ENCODE data around the gene MORN2. TPM values are rescaled to one million over a fixed set of nuclear protein-coding genes. Genes with fewer than 3 reads are reported as not detected.

Gene MORN2
- total RNA-seq, 3 donors from 2014 or later: 11.4 to 14.3 (median 14.1) TPM

- Histone ChIP-seq H3K36me3 (no peaks in the 10 kb centered on the region), H3K27me3 (no peaks in the 10 kb centered on the region), H3K27ac (no peak overlapping the region), H3K9me3 (no peaks in the 10 kb centered on the region), H3K4me3 (no peak overlapping the region), H3K4me1 (no peaks in the 10 kb centered on the region)
- intact Hi-C loops (cut with DNase I; ENCODE audit: low total_unique reads): no loop called here
- no peak for DNase-seq (ENCODE audit: low spot score in 2 of 2)
- no peak for TF ChIP-seq POLR2A (IDR thresholded peaks at IDR 0.05)
- TF ChIP-seq, protein P1, sequence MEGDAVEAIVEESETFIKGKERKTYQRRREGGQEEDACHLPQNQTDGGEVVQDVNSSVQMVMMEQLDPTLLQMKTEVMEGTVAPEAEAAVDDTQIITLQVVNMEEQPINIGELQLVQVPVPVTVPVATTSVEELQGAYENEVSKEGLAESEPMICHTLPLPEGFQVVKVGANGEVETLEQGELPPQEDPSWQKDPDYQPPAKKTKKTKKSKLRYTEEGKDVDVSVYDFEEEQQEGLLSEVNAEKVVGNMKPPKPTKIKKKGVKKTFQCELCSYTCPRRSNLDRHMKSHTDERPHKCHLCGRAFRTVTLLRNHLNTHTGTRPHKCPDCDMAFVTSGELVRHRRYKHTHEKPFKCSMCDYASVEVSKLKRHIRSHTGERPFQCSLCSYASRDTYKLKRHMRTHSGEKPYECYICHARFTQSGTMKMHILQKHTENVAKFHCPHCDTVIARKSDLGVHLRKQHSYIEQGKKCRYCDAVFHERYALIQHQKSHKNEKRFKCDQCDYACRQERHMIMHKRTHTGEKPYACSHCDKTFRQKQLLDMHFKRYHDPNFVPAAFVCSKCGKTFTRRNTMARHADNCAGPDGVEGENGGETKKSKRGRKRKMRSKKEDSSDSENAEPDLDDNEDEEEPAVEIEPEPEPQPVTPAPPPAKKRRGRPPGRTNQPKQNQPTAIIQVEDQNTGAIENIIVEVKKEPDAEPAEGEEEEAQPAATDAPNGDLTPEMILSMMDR (IDR thresholded peaks at IDR 0.05): no peak
- no peak for TF ChIP-seq POLR2AphosphoS5 (IDR thresholded peaks at IDR 0.05)
Observed at GRCh38 chr2:38862476-38862875, 13.3 kb upstream of the MORN2 start.

GRCh38 chr2:38863061-38863695, 12.6 kb upstream of the MORN2 start:
- H3K27ac ChIP-seq: no peak overlapping the region
- no peaks in the 10 kb centered on the region for H3K36me3 ChIP-seq
- H3K4me3 ChIP-seq: no peak overlapping the region
- TF ChIP-seq POLR2AphosphoS5 (IDR thresholded peaks at IDR 0.05) (no peak), POLR2A (IDR thresholded peaks at IDR 0.05) (no peak)
- TF ChIP-seq, protein P1 (IDR thresholded peaks at IDR 0.05): no peak
- H3K4me1 ChIP-seq: no peaks in the 10 kb centered on the region
- no peaks in the 10 kb centered on the region for H3K9me3 ChIP-seq
- H3K27me3 ChIP-seq: no peaks in the 10 kb centered on the region
- DNase-seq (ENCODE audit: low spot score in 2 of 2): no peak
- intact Hi-C loops (cut with DNase I; ENCODE audit: low total_unique reads): no loop called here

GRCh38 chr2:38866773-38867443, 8.9 kb upstream of the MORN2 start:
- DNase-seq (ENCODE audit: low spot score in 2 of 2): no peak
- intact Hi-C loops (cut with DNase I; ENCODE audit: low total_unique reads): no loop called here
- no peak for TF ChIP-seq POLR2A (IDR thresholded peaks at IDR 0.05)
- TF ChIP-seq, protein P1 (IDR thresholded peaks at IDR 0.05): no peak
- no peak for TF ChIP-seq POLR2AphosphoS5 (IDR thresholded peaks at IDR 0.05)
- Histone ChIP-seq H3K27me3 (no peaks in the 10 kb centered on the region), H3K4me3 (no peak overlapping the region), H3K27ac (no peak overlapping the region), H3K36me3 (no peaks in the 10 kb centered on the region), H3K4me1 (no peaks in the 10 kb centered on the region), H3K9me3 (peaks cover 0 to 6% of the 10 kb centered on the region in 2 donors)

DNA sequence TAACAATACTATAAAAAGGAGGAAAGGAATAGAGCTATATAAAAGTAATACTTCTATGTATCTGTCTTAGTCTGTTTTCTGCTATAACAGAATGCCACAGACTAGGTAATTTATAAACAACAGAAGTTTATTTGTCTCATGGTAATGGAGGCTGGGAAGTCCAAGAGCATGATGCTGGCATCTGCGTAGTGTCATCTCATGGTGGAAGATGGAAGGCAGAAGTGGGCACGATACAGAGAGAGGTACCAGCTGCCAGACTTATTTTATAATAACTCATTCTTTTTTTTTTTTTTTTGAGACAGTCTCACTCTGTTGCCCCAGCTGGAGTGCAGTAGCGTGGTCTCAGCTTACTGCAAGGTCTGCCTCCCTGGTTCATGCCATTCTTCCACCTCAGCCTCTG, 4.3 kb upstream of the MORN2 start:
- no peak for TF ChIP-seq POLR2A (IDR thresholded peaks at IDR 0.05)
- TF ChIP-seq, protein P1 (IDR thresholded peaks at IDR 0.05): no peak
- TF ChIP-seq POLR2AphosphoS5 (IDR thresholded peaks at IDR 0.05): no peak
- DNase-seq (ENCODE audit: low spot score in 2 of 2): no peak
- H3K36me3 ChIP-seq: no peaks in the 10 kb centered on the region

DNA sequence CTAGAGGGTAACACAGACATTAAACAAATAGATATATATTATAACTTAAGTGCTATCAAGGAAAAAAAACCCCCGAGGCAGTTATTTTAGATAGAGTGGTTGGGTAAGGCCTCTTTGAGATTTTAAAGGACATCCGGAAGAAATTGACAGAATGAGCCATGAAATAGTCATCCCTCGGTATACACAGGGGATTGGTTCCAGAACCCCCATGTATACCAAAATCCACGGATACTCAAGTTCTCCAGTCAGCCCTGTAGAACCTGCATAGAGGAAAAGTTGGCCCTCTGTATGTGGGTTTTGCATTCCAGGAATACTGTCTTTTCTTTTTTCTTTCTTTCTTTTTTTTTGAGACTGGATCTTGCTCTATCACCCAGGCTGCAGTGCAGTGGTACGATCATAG, 2.0 kb upstream of the MORN2 start:
- no peak for DNase-seq (ENCODE audit: low spot score in 2 of 2)
- Histone ChIP-seq H3K36me3 (no peaks in the 10 kb centered on the region), H3K4me1 (no peaks in the 10 kb centered on the region), H3K27ac (no peak overlapping the region), H3K27me3 (no peaks in the 10 kb centered on the region), H3K4me3 (no peak overlapping the region), H3K9me3 (peaks cover 0 to 6% of the 10 kb centered on the region in 2 donors)
- intact Hi-C loops (cut with DNase I; ENCODE audit: low total_unique reads): no loop called here
- TF ChIP-seq POLR2A (IDR thresholded peaks at IDR 0.05): no peak
- TF ChIP-seq POLR2AphosphoS5 (IDR thresholded peaks at IDR 0.05): no peak
- TF ChIP-seq, protein P1 (IDR thresholded peaks at IDR 0.05): no peak

More for the DNA sequence above, 4.3 kb upstream of the MORN2 start:
- no peak overlapping the region for H3K4me3 ChIP-seq
- no peak overlapping the region for H3K27ac ChIP-seq
- peaks cover 0 to 6% of the 10 kb centered on the region in 2 donors for H3K9me3 ChIP-seq
- H3K27me3 ChIP-seq: no peaks in the 10 kb centered on the region
- intact Hi-C loops (cut with DNase I; ENCODE audit: low total_unique reads): no loop called here
- H3K4me1 ChIP-seq: no peaks in the 10 kb centered on the region
